Neural progenitor cell (in vitro differentiated cells): Measurements from ENCODE around the gene COX6B1.

ENCODE experiments used
- EZH2 ChIP-seq: fragments of 200-600 bp; sonication (generic); IDR thresholded peaks from 2 replicates; pipeline ENCODE4 v1.6.1; 2017; ENCODE audit warnings: antibody characterized with exemption, mild to moderate bottlenecking, moderate library complexity
- EZH2phosphoT487 ChIP-seq: fragments of 200-600 bp; sonication (generic); IDR thresholded peaks from 2 replicates; pipeline ENCODE4 v1.6.1; 2017; ENCODE audit warnings: antibody characterized with exemption
- TF ChIP-seq, protein P1 (sequence below): fragments of 200-600 bp; sonication (generic); IDR thresholded peaks from 2 replicates; pipeline ENCODE4 v1.5.1; 2017; ENCODE audit warnings: antibody characterized with exemption, mild to moderate bottlenecking

GRCh38 chr19:35673121-35673804 is 25.1 kb downstream of the COX6B1 start:
- TF ChIP-seq, protein P1, sequence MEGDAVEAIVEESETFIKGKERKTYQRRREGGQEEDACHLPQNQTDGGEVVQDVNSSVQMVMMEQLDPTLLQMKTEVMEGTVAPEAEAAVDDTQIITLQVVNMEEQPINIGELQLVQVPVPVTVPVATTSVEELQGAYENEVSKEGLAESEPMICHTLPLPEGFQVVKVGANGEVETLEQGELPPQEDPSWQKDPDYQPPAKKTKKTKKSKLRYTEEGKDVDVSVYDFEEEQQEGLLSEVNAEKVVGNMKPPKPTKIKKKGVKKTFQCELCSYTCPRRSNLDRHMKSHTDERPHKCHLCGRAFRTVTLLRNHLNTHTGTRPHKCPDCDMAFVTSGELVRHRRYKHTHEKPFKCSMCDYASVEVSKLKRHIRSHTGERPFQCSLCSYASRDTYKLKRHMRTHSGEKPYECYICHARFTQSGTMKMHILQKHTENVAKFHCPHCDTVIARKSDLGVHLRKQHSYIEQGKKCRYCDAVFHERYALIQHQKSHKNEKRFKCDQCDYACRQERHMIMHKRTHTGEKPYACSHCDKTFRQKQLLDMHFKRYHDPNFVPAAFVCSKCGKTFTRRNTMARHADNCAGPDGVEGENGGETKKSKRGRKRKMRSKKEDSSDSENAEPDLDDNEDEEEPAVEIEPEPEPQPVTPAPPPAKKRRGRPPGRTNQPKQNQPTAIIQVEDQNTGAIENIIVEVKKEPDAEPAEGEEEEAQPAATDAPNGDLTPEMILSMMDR = no peak
- TF ChIP-seq EZH2phosphoT487 (no peak), EZH2 (no peak)
